IMR-90 (cell line): Measurements from ENCODE around the gene RNF111. TPM values are rescaled to one million over a fixed set of nuclear protein-coding genes. Genes with fewer than 3 reads are reported as not detected.

Source experiments
- ATAC-seq: fragments of 200-7000 bp; cut with Tn5 transposase; 2 replicates; pipeline ENCODE4 v1.9.1; 2020; ENCODE audit warnings: low read depth, mild to moderate bottlenecking, moderate library complexity
- BruUV-seq: library from RNA; stranded (reverse); fragments of 400-500 nt; replicated peaks from 2 replicates; lab custom pipeline; 2021; lab: Mats Ljungman, UMichigan
- CTCF ChIA-PET: fragments of 300-600 bp; formaldehyde crosslinking; extraction: SDS; loops from one replicate; lab custom pipeline; 2021; ENCODE audit warnings: antibody characterized with exemption; lab: Yijun Ruan, JAX
- POLR2A ChIA-PET: fragments of 300-600 bp; sonication (Branson Sonifier 250); formaldehyde crosslinking; loops from one replicate; lab custom pipeline; 2022; ENCODE audit warnings: antibody characterized with exemption; ENCODE audit not compliant: unreplicated experiment; lab: Charles Lee
- DNase-seq: peaks from one replicate; pipeline ENCODE4 v3.0.0; 2013
- H2AFZ ChIP-seq: replicated peaks from 2 replicates; pipeline ENCODE3; 2013; ENCODE audit warnings: low read length, mild to moderate bottlenecking; ENCODE audit not compliant: poor library complexity
- H2AK5ac ChIP-seq: 2 replicates; pipeline ENCODE4 v1.6.1; 2013; ENCODE audit warnings: low read depth, low read length, inconsistent platforms
- H2AK9ac ChIP-seq: replicated peaks from 2 replicates; pipeline ENCODE3; 2013; ENCODE audit warnings: mild to moderate bottlenecking, low read depth, low read length, moderate library complexity; ENCODE audit not compliant: poor library complexity
- H2BK120ac ChIP-seq: 2 replicates; pipeline ENCODE4 v1.6.1; 2013; ENCODE audit warnings: low read depth, low read length, inconsistent platforms
- H2BK15ac ChIP-seq: 3 replicates; pipeline ENCODE4 v1.6.1; 2013; ENCODE audit warnings: low read depth, low read length, inconsistent platforms
- H2BK20ac ChIP-seq: 2 replicates; pipeline ENCODE4 v1.6.1; 2013; ENCODE audit warnings: low read depth, mild to moderate bottlenecking, inconsistent platforms, low read length, moderate library complexity
- H2BK5ac ChIP-seq: 2 replicates; pipeline ENCODE4 v1.6.1; 2013; ENCODE audit warnings: mild to moderate bottlenecking, low read depth, low read length, inconsistent platforms; ENCODE audit not compliant: poor library complexity, severe bottlenecking
- H3K14ac ChIP-seq: replicated peaks from 2 replicates; pipeline ENCODE4 v1.6.1; 2013; ENCODE audit warnings: low read depth, low read length, inconsistent platforms
- H3K18ac ChIP-seq: 2 replicates; pipeline ENCODE4 v1.6.1; 2013; ENCODE audit warnings: low read depth, low read length, control low read depth
- H3K23ac ChIP-seq: 2 replicates; pipeline ENCODE4 v1.6.1; 2013; ENCODE audit warnings: low read depth, low read length, inconsistent platforms
- H3K27ac ChIP-seq: 2 replicates; pipeline ENCODE4 v1.5.1; 2013; ENCODE audit warnings: mild to moderate bottlenecking, control low read depth, low read length; ENCODE audit not compliant: insufficient read depth
- H3K27me3 ChIP-seq: 2 replicates; pipeline ENCODE4 v1.6.1; 2013; ENCODE audit warnings: low read length; ENCODE audit not compliant: control insufficient read depth, insufficient read depth
- H3K36me3 ChIP-seq: 2 replicates; pipeline ENCODE4 v1.6.1; 2013; ENCODE audit warnings: low read length, mixed read lengths; ENCODE audit not compliant: control insufficient read depth, insufficient read depth
- H3K4ac ChIP-seq: 2 replicates; pipeline ENCODE4 v1.6.1; 2013; ENCODE audit warnings: low read depth, low read length, inconsistent platforms
- H3K4me1 ChIP-seq: 2 replicates; pipeline ENCODE4 v1.6.1; 2013; ENCODE audit warnings: low read length, mixed read lengths; ENCODE audit not compliant: control insufficient read depth, insufficient read depth
- H3K4me2 ChIP-seq: 2 replicates; pipeline ENCODE4 v1.6.1; 2013; ENCODE audit warnings: low read depth, mild to moderate bottlenecking, control low read depth, low read length, moderate library complexity
- H3K4me3 ChIP-seq: 2 replicates; pipeline ENCODE4 v1.5.1; 2013; ENCODE audit warnings: low read depth, mild to moderate bottlenecking, control low read depth, low read length, moderate library complexity; ENCODE audit not compliant: insufficient read depth
- H3K56ac ChIP-seq: 2 replicates; pipeline ENCODE4 v1.6.1; 2013; ENCODE audit warnings: low read length, inconsistent platforms; ENCODE audit not compliant: insufficient read depth; ENCODE audit errors: extremely low read depth
- H3K79me1 ChIP-seq, 2 experiments: 2 replicates each; pipeline ENCODE4 v1.6.1; 2013; ENCODE audit warnings: low read length in 2 of 2, inconsistent platforms in 1 of 2, low read depth in 1 of 2
- H3K9ac ChIP-seq: 2 replicates; pipeline ENCODE4 v1.6.1; 2013; ENCODE audit warnings: low read depth, low read length, control low read depth
- H3K9me1 ChIP-seq: 2 replicates; pipeline ENCODE4 v1.6.1; 2013; ENCODE audit warnings: low read length, inconsistent platforms; ENCODE audit not compliant: insufficient read depth
- H3K9me3 ChIP-seq: 2 replicates; pipeline ENCODE4 v1.6.1; 2013; ENCODE audit warnings: low read length; ENCODE audit not compliant: control insufficient read depth, insufficient read depth
- H4K20me1 ChIP-seq: 2 replicates; pipeline ENCODE4 v1.6.1; 2013; ENCODE audit warnings: low read length, inconsistent platforms; ENCODE audit not compliant: insufficient read depth
- H4K5ac ChIP-seq: 2 replicates; pipeline ENCODE4 v1.6.1; 2013; ENCODE audit warnings: mild to moderate bottlenecking, low read depth, low read length, control low read depth
- H4K8ac ChIP-seq, 2 experiments: 2 replicates each; pipeline ENCODE4 v1.6.1; 2013; ENCODE audit warnings: low read depth in 2 of 2, low read length in 2 of 2, control low read depth in 1 of 2, inconsistent platforms in 1 of 2
- H4K91ac ChIP-seq: 2 replicates; pipeline ENCODE4 v1.6.1; 2013; ENCODE audit warnings: low read depth, low read length, inconsistent platforms; ENCODE audit not compliant: insufficient read depth
- BHLHE40 ChIP-seq: fragments of 150-350 bp; IDR thresholded peaks from 2 replicates; pipeline ENCODE4 v1.6.1; 2016; ENCODE audit warnings: mild to moderate bottlenecking, low read depth, low read length
- CEBPB ChIP-seq: IDR thresholded peaks from 2 replicates; pipeline ENCODE4 v1.6.1; 2012; ENCODE audit warnings: low read depth, low read length, improper control_type of control experiment
- CHD1 ChIP-seq: IDR thresholded peaks from 2 replicates; pipeline ENCODE4 v1.6.1; 2012; ENCODE audit warnings: low read depth, low read length, improper control_type of control experiment
- FOS ChIP-seq: fragments of 150-350 bp; IDR thresholded peaks from 2 replicates; pipeline ENCODE4 v1.6.1; 2016; ENCODE audit warnings: low read depth, low read length
- MAFK ChIP-seq: IDR thresholded peaks from 2 replicates; pipeline ENCODE4 v1.6.1; 2012; ENCODE audit warnings: low read depth, low read length, improper control_type of control experiment
- MAZ ChIP-seq: IDR thresholded peaks from 2 replicates; pipeline ENCODE4 v1.6.1; 2012; ENCODE audit warnings: low read depth, mild to moderate bottlenecking, low read length, improper control_type of control experiment, moderate library complexity, borderline replicate concordance
- MXI1 ChIP-seq: IDR thresholded peaks from 2 replicates; pipeline ENCODE4 v1.6.1; 2012; ENCODE audit warnings: low read depth, mild to moderate bottlenecking, low read length, moderate library complexity, borderline replicate concordance
- NFE2L2 ChIP-seq: fragments of 150-350 bp; IDR thresholded peaks from 2 replicates; pipeline ENCODE4 v1.6.1; 2016; ENCODE audit warnings: low read depth, mild to moderate bottlenecking, low read length
- POLR2A ChIP-seq: IDR thresholded peaks from 2 replicates; pipeline ENCODE4 v1.6.1; 2012; ENCODE audit warnings: mild to moderate bottlenecking, low read depth, low read length
- RAD21 ChIP-seq: IDR thresholded peaks from 2 replicates; pipeline ENCODE4 v1.6.1; 2012; ENCODE audit warnings: low read length, improper control_type of control experiment
- RCOR1 ChIP-seq: IDR thresholded peaks from 2 replicates; pipeline ENCODE4 v1.6.1; 2012; ENCODE audit warnings: mild to moderate bottlenecking, low read length, improper control_type of control experiment; ENCODE audit not compliant: insufficient replicate concordance
- RFX5 ChIP-seq: IDR thresholded peaks from 2 replicates; pipeline ENCODE4 v1.8.0; 2012; ENCODE audit warnings: low read depth, mild to moderate bottlenecking, low read length, moderate library complexity
- SMC3 ChIP-seq: fragments of 150-350 bp; IDR thresholded peaks from 2 replicates; pipeline ENCODE4 v1.6.1; 2016; ENCODE audit warnings: low read depth, mild to moderate bottlenecking, antibody characterized with exemption, low read length, moderate library complexity
- WGBS, 2 experiments: methylation state at CpG; one replicate each; pipeline versions ENCODE4 v1.1.5 to v1.1.7; 2013; ENCODE audit warnings: missing lambda C conversion rate in 2 of 2; ENCODE audit not compliant: insufficient read length in 1 of 2; ENCODE audit errors: extremely low coverage in 2 of 2; 5-methylcytosine and 5-hydroxymethylcytosine counted together
- dilution Hi-C: fragments of 300-500 bp; cut with HindIII; formaldehyde crosslinking; loops from one replicate; pipeline ENCODE4 v1.14.3; 2018; ENCODE audit warnings: low sequenced_read_pairs; ENCODE audit not compliant: unreplicated experiment
- in situ Hi-C: fragments of 300-500 bp; cut with MboI; formaldehyde crosslinking; loops from 3 replicates; pipeline ENCODE4 v1.14.3; 2019; ENCODE audit warnings: low sequenced_read_pairs, inconsistent platforms, mixed read lengths
- intact Hi-C: fragments of 100-400 bp; cut with micrococcal nuclease; formaldehyde crosslinking; loops from 2 replicates; pipeline ENCODE4 v1.10.0; 2022
- polyA plus RNA-seq, 3 experiments: library from polyadenylated mRNA; depleted of rRNA; stranded (reverse); fragments of >200 nt; gene quantifications; 2 replicates each; pipeline ENCODE4 v1.2.3, GENCODE V29; 2012; ENCODE audit warnings: low replicate concordance in 1 of 3
- total RNA-seq: library from RNA; depleted of rRNA; stranded (reverse); fragments of >200 nt; gene quantifications from 2 replicates; pipeline ENCODE4 v1.2.3, GENCODE V29; 2012
- TF ChIP-seq, protein P1 (sequence below): conservative IDR thresholded peaks from 2 replicates; pipeline ENCODE4 v1.5.1; 2012; ENCODE audit warnings: mild to moderate bottlenecking, low read depth, low read length, improper control_type of control experiment
- TF ChIP-seq, protein P2 (sequence below): fragments of 150-350 bp; IDR thresholded peaks from 2 replicates; pipeline ENCODE4 v1.6.1; 2016; ENCODE audit warnings: low read depth, mild to moderate bottlenecking, low read length, moderate library complexity, borderline replicate concordance
- TF ChIP-seq, protein P3 (sequence below): fragments of 150-350 bp; IDR thresholded peaks from 2 replicates; pipeline ENCODE4 v1.6.1; 2017; ENCODE audit warnings: mild to moderate bottlenecking, antibody characterized with exemption, low read length, low read depth

The RNF111 gene
- total and polyA plus RNA-seq, 2 of the 4 experiments (the other 2 are of a cell fraction) = 13.5 to 20.1 TPM

DNA sequence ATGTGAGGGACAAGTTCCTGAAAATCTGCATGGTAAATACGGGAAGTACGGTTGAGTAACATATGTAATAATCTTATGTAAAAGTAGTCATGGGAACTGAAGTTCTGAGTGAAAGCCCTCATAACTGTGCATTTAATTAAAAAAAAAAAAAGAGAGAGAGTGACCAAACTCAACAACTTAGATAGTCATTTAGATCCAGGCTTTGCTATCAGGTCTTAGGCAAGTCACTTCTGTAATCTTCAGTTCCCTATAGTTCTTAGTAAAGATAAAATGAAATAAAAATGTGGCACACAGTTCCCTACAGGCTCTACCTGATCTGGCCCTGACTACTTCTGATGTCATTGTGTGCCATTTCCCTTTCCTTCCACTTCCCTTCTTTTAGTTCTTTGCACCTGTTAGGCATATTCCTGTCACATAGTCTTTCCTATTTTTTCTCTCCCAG, 15.0 kb downstream of the RNF111 start:
- POLR2A ChIA-PET = no interaction called here
- WGBS, 2 experiments = no CpG with 5 or more reads among the region's 2 CpGs
- peaks cover 63% of the 10 kb centered on the region for H4K20me1 ChIP-seq

More for the DNA sequence above, 15.0 kb downstream of the RNF111 start:
- Histone ChIP-seq H3K27ac (no peak overlapping the region), H3K4me1 (no peaks in the 10 kb centered on the region; the same call in 1 of the 2 replicates), H4K5ac (no peak overlapping the region), H2AFZ (no peak overlapping the region), H3K18ac (no peak overlapping the region), H2AK5ac (no peak overlapping the region), H3K14ac (no peak overlapping the region), H3K27me3 (no peaks in the 10 kb centered on the region), H2AK9ac (no peak overlapping the region), H2BK15ac (no peak overlapping the region), H3K9me3 (no peaks in the 10 kb centered on the region), H3K79me1 (peaks cover 32 to 66% of the 10 kb centered on the region in 2 experiments), H2BK5ac (no peak overlapping the region), H3K4me3 (no peak overlapping the region), H3K9me1 (no peaks in the 10 kb centered on the region), H4K91ac (no peak overlapping the region), H3K4me2 (no peak overlapping the region), H3K9ac (no peak overlapping the region), H4K8ac (no peak overlapping the region), H2BK120ac (no peak overlapping the region), H2BK20ac (no peak overlapping the region), H3K4ac (no peak overlapping the region), H3K56ac (no peak overlapping the region), H3K36me3 (peaks cover 5% of the 10 kb centered on the region; the same call in 1 of the 2 replicates), H3K23ac (no peak overlapping the region)
- dilution Hi-C loops (no loop called here), intact Hi-C loops (loop anchor here (5.0 kb wide), 1 partner anchor 40 kb away; no protein-coding TSS in a partner anchor), in situ Hi-C loops (no loop called here)
- BruUV-seq = no TSS peak
- CTCF ChIA-PET = no interaction called here
- no peak for DNase-seq
- TF ChIP-seq CHD1 (no peak), RFX5 (no peak), RAD21 (no peak), MAFK (no peak), FOS (no peak), BHLHE40 (no peak), MXI1 (no peak), NFE2L2 (no peak), SMC3 (no peak), POLR2A (no peak), RCOR1 (no peak), CEBPB (no peak), MAZ (no peak)
- TF ChIP-seq, protein P1, sequence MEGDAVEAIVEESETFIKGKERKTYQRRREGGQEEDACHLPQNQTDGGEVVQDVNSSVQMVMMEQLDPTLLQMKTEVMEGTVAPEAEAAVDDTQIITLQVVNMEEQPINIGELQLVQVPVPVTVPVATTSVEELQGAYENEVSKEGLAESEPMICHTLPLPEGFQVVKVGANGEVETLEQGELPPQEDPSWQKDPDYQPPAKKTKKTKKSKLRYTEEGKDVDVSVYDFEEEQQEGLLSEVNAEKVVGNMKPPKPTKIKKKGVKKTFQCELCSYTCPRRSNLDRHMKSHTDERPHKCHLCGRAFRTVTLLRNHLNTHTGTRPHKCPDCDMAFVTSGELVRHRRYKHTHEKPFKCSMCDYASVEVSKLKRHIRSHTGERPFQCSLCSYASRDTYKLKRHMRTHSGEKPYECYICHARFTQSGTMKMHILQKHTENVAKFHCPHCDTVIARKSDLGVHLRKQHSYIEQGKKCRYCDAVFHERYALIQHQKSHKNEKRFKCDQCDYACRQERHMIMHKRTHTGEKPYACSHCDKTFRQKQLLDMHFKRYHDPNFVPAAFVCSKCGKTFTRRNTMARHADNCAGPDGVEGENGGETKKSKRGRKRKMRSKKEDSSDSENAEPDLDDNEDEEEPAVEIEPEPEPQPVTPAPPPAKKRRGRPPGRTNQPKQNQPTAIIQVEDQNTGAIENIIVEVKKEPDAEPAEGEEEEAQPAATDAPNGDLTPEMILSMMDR = no peak
- TF ChIP-seq, protein P2, sequence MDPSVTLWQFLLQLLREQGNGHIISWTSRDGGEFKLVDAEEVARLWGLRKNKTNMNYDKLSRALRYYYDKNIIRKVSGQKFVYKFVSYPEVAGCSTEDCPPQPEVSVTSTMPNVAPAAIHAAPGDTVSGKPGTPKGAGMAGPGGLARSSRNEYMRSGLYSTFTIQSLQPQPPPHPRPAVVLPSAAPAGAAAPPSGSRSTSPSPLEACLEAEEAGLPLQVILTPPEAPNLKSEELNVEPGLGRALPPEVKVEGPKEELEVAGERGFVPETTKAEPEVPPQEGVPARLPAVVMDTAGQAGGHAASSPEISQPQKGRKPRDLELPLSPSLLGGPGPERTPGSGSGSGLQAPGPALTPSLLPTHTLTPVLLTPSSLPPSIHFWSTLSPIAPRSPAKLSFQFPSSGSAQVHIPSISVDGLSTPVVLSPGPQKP = no peak
- TF ChIP-seq, protein P3, sequence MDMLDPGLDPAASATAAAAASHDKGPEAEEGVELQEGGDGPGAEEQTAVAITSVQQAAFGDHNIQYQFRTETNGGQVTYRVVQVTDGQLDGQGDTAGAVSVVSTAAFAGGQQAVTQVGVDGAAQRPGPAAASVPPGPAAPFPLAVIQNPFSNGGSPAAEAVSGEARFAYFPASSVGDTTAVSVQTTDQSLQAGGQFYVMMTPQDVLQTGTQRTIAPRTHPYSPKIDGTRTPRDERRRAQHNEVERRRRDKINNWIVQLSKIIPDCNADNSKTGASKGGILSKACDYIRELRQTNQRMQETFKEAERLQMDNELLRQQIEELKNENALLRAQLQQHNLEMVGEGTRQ = no peak
- no peak for ATAC-seq
